ENCODE data around the gene EHHADH. TPM values are rescaled to one million over a fixed set of nuclear protein-coding genes. Genes with fewer than 3 reads are reported as not detected.
A peak's percentile ranks its signal among the peaks of the same experiment; 100 is the strongest.

Gene EHHADH
- total and polyA plus RNA-seq, 9 of the 15 experiments (the other 6 are each of a cell fraction or from before 2014, with no cell fraction given): 3.6 to 6.4 (median 5.4) TPM

DNA sequence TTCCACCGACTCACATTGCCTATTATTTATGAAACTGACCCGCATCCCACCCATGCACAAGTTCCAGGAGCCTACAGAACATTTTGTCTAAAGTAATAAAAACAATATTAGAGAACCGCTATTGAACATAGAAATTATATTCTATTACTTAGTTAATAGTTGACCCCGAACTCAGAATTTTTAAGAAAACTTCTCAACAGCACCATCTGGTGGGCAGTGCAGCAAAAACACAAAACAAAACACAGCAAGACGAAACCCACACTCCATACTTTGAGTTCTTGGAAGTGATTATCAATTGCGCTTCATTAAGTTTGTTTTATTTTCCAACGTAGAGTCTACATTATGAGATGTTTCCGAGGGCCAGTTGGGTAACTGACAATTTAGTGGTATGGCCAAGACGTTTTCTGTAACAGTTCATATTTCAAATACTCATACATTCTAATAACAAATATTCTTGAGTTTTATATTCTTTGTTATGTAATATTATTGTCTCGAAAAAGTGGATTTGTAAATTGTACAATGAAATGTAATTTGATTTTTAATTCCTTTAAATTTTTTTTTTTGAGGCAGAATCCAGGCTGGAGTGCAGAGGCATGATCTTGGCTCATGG lies 77.0 kb downstream of the EHHADH start:
- peaks cover 8 to 13% of the 10 kb centered on the region in 2 experiments; a peak in 4 of 5 replicates for H3K27me3 ChIP-seq (ENCODE audit: control insufficient read depth in 2 of 2, insufficient read depth in 2 of 2, low read length in 2 of 2)
- DNase-seq (ENCODE audit: extremely low read depth in 1 of 4, low spot score in 3 of 4) (peak; percentile 24 to 66 (median 35)), FAIRE-seq (peak; percentile 89), ATAC-seq (peak; percentile 39; the same call in 1 of the 3 replicates)
- peak overlapping the region; percentile 93 for H2AFZ ChIP-seq (ENCODE audit: low read depth, low read length)
- no peaks in the 10 kb centered on the region for H3K36me3 ChIP-seq (ENCODE audit: control insufficient read depth, insufficient read depth, low read length)
- no peaks in the 10 kb centered on the region for H4K20me1 ChIP-seq (replicated peaks; ENCODE audit: control insufficient read depth, insufficient read depth, low read length)
- H3K9ac ChIP-seq (ENCODE audit: insufficient read depth in 1 of 2, low read depth in 2 of 2, low read length in 2 of 2): no peak overlapping the region
- no peaks in the 10 kb centered on the region for H3K79me2 ChIP-seq (ENCODE audit: control insufficient read depth, insufficient read depth, low read length)
- H3K4me1 ChIP-seq (replicated peaks in 1 of 2; ENCODE audit: control insufficient read depth in 2 of 2, insufficient read depth in 2 of 2, low read length in 2 of 2): peaks cover 7 to 13% of the 10 kb centered on the region in 2 experiments; a peak in 4 of 5 replicates
- H3K4me3 ChIP-seq: no peak overlapping the region
- intact Hi-C loops (cut with micrococcal nuclease) (loop anchor here (1.0 to 5.0 kb wide), 4 partner anchors 94 to 302 kb away; no protein-coding TSS in a partner anchor), in situ Hi-C loops (cut with MboI) (no loop called here)
- BruUV-seq (replicated peaks): no TSS peak
- WGBS (ENCODE audit: insufficient coverage, low coverage, missing lambda C conversion rate): 11% methylated on average over 10 of the region's 10 CpGs
- no peaks in the 10 kb centered on the region for H3K9me3 ChIP-seq (replicated peaks; ENCODE audit: control insufficient read depth, insufficient read depth, low read depth, low read length)
- H3K4me2 ChIP-seq (ENCODE audit: insufficient read depth, low read length): no peak overlapping the region
- ChIA-PET CTCF (ENCODE audit: low intra/inter-chr PET ratio) (interaction anchor here (0.7 to 3.4 kb wide), 3 partner anchors 298 to 303 kb away, joined by 3 to 15 read pairs (median 4); no protein-coding TSS in a partner anchor), POLR2A (no interaction called here)
- H3K9me1 ChIP-seq (ENCODE audit: control insufficient read depth, insufficient read depth, low read length): no peaks in the 10 kb centered on the region
- no peak overlapping the region for H3K27ac ChIP-seq (ENCODE audit: extremely low read depth, low read depth, low read length)
- TF ChIP-seq ZNF766 (CRISPR knock-in tag; conservative IDR thresholded peaks at IDR 0.05): no peak
- TF ChIP-seq DACH1 (IDR thresholded peaks at IDR 0.05; ENCODE audit: partially characterized antibody): peak; percentile 16
- TF ChIP-seq ESRRB (CRISPR knock-in tag; IDR thresholded peaks at IDR 0.05; ENCODE audit: borderline replicate concordance): no peak
- peak; percentile 53 for TF ChIP-seq DEAF1 (CRISPR knock-in tag; IDR thresholded peaks at IDR 0.05)
- TF ChIP-seq ZFP30 (CRISPR knock-in tag; IDR thresholded peaks at IDR 0.05; ENCODE audit: borderline replicate concordance): no peak
- TF ChIP-seq ETV1 (tag; conservative IDR thresholded peaks at IDR 0.05; ENCODE audit: low read depth): no peak
- TF ChIP-seq NCOA2 (IDR thresholded peaks at IDR 0.05; ENCODE audit: partially characterized antibody in 2 of 2): no peak
- no peak for TF ChIP-seq KDM5B (IDR thresholded peaks at IDR 0.05; ENCODE audit: insufficient replicate concordance, low read depth, low read length)
- no peak for TF ChIP-seq HLTF (IDR thresholded peaks at IDR 0.05)

All from K562 (cell line).